ENCODE data around the gene GHR.

The GHR gene

DNA sequence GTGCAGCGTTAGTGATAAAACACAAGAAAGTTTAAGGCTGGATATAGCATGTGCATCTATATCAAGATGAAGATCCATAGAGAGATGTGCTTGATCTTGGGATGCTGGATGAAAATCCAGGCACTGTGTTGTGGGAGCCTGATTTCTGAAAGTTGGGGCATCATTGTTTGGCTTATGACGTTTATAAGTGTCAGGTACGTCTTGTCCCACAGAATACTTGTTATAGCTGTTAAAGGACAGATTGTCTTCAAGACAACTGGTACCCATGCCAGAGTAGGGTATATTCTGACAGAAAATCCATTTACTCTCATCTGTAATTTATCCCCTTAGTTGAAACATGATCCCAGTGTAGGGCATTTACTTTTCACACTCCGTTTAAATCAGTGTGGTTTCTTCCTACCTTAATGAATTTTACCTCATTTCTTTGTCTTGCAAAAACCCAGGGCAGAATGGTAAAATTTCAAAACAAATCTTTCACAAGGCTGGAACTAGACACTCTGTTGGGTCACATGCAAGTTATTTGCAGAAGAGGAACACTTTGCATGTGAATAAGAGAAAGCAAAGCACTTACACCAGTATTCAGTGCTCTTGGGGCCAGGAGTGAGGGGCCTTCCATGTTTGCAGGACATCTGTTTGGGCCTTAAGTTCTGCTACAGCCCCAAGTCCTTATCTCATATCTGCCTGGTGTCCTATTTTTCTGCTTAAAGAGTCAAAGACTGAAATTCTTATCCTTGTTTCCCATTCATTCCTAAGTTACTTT is 73.3 kb downstream of the GHR start:
- TF ChIP-seq, protein P1, sequence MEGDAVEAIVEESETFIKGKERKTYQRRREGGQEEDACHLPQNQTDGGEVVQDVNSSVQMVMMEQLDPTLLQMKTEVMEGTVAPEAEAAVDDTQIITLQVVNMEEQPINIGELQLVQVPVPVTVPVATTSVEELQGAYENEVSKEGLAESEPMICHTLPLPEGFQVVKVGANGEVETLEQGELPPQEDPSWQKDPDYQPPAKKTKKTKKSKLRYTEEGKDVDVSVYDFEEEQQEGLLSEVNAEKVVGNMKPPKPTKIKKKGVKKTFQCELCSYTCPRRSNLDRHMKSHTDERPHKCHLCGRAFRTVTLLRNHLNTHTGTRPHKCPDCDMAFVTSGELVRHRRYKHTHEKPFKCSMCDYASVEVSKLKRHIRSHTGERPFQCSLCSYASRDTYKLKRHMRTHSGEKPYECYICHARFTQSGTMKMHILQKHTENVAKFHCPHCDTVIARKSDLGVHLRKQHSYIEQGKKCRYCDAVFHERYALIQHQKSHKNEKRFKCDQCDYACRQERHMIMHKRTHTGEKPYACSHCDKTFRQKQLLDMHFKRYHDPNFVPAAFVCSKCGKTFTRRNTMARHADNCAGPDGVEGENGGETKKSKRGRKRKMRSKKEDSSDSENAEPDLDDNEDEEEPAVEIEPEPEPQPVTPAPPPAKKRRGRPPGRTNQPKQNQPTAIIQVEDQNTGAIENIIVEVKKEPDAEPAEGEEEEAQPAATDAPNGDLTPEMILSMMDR (IDR thresholded peaks at IDR 0.05): no peak
- peaks cover 16% of the 10 kb centered on the region for H3K4me1 Mint-ChIP-seq

DNA sequence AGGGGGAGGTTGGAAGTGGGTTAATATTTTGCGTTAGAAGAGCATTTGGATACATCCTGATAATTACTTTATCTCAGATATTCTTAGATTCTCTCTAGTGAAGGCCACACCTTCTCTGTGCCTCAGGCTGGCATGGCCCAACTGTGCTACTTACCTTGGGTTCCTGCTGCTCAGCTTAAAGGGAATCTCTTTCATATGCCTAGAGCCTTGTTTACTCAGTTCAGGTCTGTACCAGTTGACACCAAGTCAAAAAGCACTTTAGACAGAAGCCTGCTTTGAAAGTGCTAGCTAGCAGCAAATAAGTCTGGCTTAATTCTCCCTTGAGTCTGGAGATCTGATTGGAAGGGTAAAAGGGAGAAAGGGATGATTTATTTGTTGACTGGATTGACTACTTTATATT is 74.8 kb downstream of the GHR start:
- Mint-ChIP-seq H3K36me3 (ENCODE audit: low read depth) (no peaks in the 10 kb centered on the region), H3K4me3 (no peak overlapping the region), H3K9me3 (no peaks in the 10 kb centered on the region), H3K4me1 (peaks cover 16% of the 10 kb centered on the region), H3K27ac (no peak overlapping the region), H3K27me3 (ENCODE audit: low read depth, poor library complexity) (no peaks in the 10 kb centered on the region)
- TF ChIP-seq, protein P1 (IDR thresholded peaks at IDR 0.05): no peak
- no peak for DNase-seq

More for the DNA sequence above, 73.3 kb downstream of the GHR start:
- DNase-seq: no peak
- Mint-ChIP-seq H3K9me3 (no peaks in the 10 kb centered on the region), H3K27me3 (ENCODE audit: low read depth, poor library complexity) (no peaks in the 10 kb centered on the region), H3K36me3 (ENCODE audit: low read depth) (no peaks in the 10 kb centered on the region), H3K4me3 (no peak overlapping the region), H3K27ac (no peak overlapping the region)

DNA sequence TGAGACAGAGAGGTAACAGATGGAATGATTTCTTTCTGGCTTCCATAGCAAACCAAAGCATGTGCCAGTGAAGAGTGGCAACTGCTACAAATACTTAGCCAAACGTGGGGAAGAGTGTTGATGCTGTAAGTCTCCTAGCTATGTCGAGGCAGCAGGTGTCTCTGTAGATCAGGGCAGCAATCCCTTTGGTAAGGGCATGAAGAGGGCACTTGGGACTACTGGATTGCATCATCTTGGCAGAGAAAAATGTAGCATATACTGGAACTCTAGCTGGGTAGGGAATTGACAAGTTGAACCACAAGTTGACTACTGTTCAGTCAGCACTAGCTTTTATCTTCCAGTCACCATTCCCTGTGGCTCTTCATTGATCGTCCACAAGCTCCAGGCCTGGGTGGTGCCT is 75.8 kb downstream of the GHR start:
- TF ChIP-seq, protein P1 (IDR thresholded peaks at IDR 0.05): no peak
- no peaks in the 10 kb centered on the region for H3K36me3 Mint-ChIP-seq (ENCODE audit: low read depth)
- H3K27ac Mint-ChIP-seq: no peak overlapping the region
- H3K4me3 Mint-ChIP-seq: no peak overlapping the region
- H3K4me1 Mint-ChIP-seq: peaks cover 16% of the 10 kb centered on the region
- no peaks in the 10 kb centered on the region for H3K9me3 Mint-ChIP-seq
- peaks cover 1% of the 10 kb centered on the region for H3K27me3 Mint-ChIP-seq (ENCODE audit: low read depth, poor library complexity)
- DNase-seq: no peak

DNA sequence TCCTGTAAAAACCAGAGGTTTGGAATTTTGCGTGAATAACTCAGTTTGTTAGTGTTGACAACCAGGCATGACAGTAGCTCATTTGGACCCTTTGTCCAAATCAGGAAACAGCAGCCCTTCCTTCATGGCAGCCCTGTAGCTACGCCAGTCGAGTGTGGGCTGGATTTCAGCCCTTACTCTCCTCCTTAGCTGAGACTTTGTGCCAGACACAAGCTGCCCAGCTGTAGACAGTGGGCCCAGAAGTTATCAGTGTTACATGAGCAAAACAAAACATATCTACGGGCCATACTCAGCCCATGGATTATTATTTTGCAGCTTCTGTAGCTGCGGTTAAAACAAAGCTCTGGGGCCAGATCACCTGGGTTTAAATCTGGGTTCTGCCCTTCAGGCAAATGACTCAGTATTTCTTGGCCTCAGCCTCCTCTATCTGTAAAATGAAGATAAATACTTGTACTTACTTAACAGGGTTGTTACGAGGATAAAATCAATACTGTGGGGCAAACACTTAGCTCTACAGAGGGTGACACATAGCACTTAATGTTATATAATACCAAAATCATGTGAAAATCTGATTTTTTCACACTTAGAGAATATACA is 76.9 kb downstream of the GHR start:
- Mint-ChIP-seq H3K27me3 (ENCODE audit: low read depth, poor library complexity) (peaks cover 3% of the 10 kb centered on the region), H3K27ac (no peak overlapping the region), H3K4me3 (no peak overlapping the region), H3K4me1 (peaks cover 16% of the 10 kb centered on the region), H3K9me3 (no peaks in the 10 kb centered on the region), H3K36me3 (ENCODE audit: low read depth) (no peaks in the 10 kb centered on the region)
- no peak for DNase-seq
- TF ChIP-seq, protein P1 (IDR thresholded peaks at IDR 0.05): no peak

DNA sequence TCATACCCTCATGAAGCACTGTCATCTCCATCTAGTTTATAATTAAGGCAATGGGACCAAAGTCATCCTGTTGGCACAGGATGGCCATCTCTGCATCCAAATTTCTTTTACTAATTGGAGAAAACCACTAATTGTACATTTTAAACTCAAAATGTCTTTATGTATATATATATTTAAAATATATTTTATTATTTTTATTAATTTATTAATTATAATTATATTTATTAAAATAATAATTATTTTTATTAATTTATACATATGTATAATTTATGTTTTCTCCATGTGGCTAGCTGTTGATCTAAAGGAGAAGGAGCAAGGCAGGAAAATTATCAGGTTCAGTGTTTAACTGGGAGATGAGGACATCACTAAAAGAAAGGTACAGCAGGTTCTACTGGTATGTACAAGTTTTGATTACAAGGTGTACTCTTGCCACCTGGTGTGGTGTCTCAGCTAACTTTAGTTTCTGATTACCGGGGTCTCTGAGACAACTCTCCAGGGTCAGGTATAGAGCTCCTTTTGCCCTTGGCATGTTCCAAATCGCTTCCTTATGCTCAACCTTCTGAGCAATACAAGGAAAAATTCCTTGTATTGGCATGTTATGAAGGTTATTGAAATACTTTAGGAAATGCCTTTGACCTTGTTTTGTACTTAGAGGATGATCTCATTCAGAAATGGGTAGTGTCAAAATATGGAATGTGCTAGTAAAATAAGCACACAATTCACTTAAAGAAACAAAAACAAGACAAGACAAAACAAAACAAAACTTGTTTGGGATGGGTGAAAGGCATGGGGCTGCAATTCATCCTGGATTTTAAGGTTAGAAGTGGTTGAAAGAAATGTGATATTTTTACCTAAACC is 79.6 kb downstream of the GHR start:
- no peak for DNase-seq
- TF ChIP-seq, protein P1 (IDR thresholded peaks at IDR 0.05): no peak
- Mint-ChIP-seq H3K4me1 (no peaks in the 10 kb centered on the region), H3K27ac (no peak overlapping the region), H3K36me3 (ENCODE audit: low read depth) (no peaks in the 10 kb centered on the region), H3K9me3 (no peaks in the 10 kb centered on the region), H3K27me3 (ENCODE audit: low read depth, poor library complexity) (peaks cover 3% of the 10 kb centered on the region), H3K4me3 (no peak overlapping the region)

All from nephron progenitor cell (in vitro differentiated cells).